ENCODE results near the gene RUNX1. TPM values are rescaled to one million over a fixed set of nuclear protein-coding genes. Genes with fewer than 3 reads are reported as not detected.

Gene RUNX1
- polyA plus RNA-seq, 3 donors, result 6.2 to 49.7 (median 8.7) TPM

GRCh38 chr21:34835526-34835925, 213.6 kb downstream of the RUNX1 start:
- H3K4me2 ChIP-seq (replicated peaks; ENCODE audit: extremely low read depth, low read length, poor library complexity, severe bottlenecking), result peak overlapping the region; percentile 50
- Mint-ChIP-seq H3K27me3 (ENCODE audit: low read depth in 3 of 3) (peaks cover 0 to 2% (median 0%) of the 10 kb centered on the region in 3 donors), H3K36me3 (peaks cover 64 to 65% of the 10 kb centered on the region in 2 donors), H3K4me3 (peak overlapping the region; percentile 2 to 67), H3K9me3 (no peaks in the 10 kb centered on the region), H3K27ac (peak overlapping the region; percentile 93 to 98 (median 97)), H3K4me1 (peaks cover 66% of the 10 kb centered on the region)
- peak overlapping the region; percentile 81 to 89 for H3K27ac ChIP-seq (ENCODE audit: low read depth in 1 of 2, low read length in 2 of 2)
- peak overlapping the region; percentile 53 for H3K9ac ChIP-seq (ENCODE audit: insufficient read depth, low read length, poor library complexity, severe bottlenecking)
- H3K27me3 ChIP-seq (ENCODE audit: control insufficient read depth in 2 of 2, insufficient read depth in 2 of 2, low read length in 2 of 2), result no peaks in the 10 kb centered on the region
- H3K4me1 ChIP-seq (ENCODE audit: control insufficient read depth in 1 of 2, insufficient read depth in 2 of 2, low read length in 2 of 2), result peaks cover 49 to 67% of the 10 kb centered on the region in 2 donors
- H3K9me3 ChIP-seq (replicated peaks in 1 of 2; ENCODE audit: control insufficient read depth in 1 of 2, insufficient read depth in 1 of 2, low read length in 2 of 2), result no peaks in the 10 kb centered on the region
- H2AFZ ChIP-seq (ENCODE audit: insufficient read depth, low read depth, low read length, poor library complexity, severe bottlenecking), result no peak overlapping the region
- peaks cover 36 to 64% of the 10 kb centered on the region in 2 donors for H3K36me3 ChIP-seq (replicated peaks in 1 of 2; ENCODE audit: control insufficient read depth in 1 of 2, insufficient read depth in 2 of 2, low read length in 2 of 2)
- peak; percentile 69 to 90 (median 81) for DNase-seq
- intact Hi-C loops (cut with micrococcal nuclease), result loop anchor here in 1 of 2 donors (5.0 kb wide), 1 partner anchor 47 kb away; no protein-coding TSS in a partner anchor
- peaks cover 75% of the 10 kb centered on the region for H3K79me2 ChIP-seq (ENCODE audit: insufficient read depth, low read length)
- H4K20me1 ChIP-seq (ENCODE audit: insufficient read depth, low read length), result peaks cover 30% of the 10 kb centered on the region
- H3K4me3 ChIP-seq (replicated peaks in 1 of 3; ENCODE audit: low read depth in 2 of 3, low read length in 3 of 3), result peak overlapping the region in 1 of 3 experiments; percentile 33
- no peak for TF ChIP-seq CTCF (IDR thresholded peaks at IDR 0.05)
- 0% methylated on average over 2 of the region's 6 CpGs for WGBS (ENCODE audit: insufficient coverage)

- no peak overlapping the region for H2AFZ ChIP-seq (ENCODE audit: insufficient read depth, low read depth, low read length, poor library complexity, severe bottlenecking)
- no peaks in the 10 kb centered on the region for H3K9me3 ChIP-seq (replicated peaks in 1 of 2; ENCODE audit: control insufficient read depth in 1 of 2, insufficient read depth in 1 of 2, low read length in 2 of 2)
- 19% methylated on average over 9 of the region's 11 CpGs for WGBS (ENCODE audit: insufficient coverage)
- no peak for TF ChIP-seq CTCF (IDR thresholded peaks at IDR 0.05)
- Mint-ChIP-seq H3K4me1 (peaks cover 70% of the 10 kb centered on the region), H3K27me3 (ENCODE audit: low read depth in 3 of 3) (peaks cover 0 to 2% (median 0%) of the 10 kb centered on the region in 3 donors), H3K9me3 (no peaks in the 10 kb centered on the region), H3K4me3 (no peak overlapping the region), H3K27ac (peak overlapping the region; percentile 93 to 98 (median 97)), H3K36me3 (peaks cover 64% of the 10 kb centered on the region in 2 donors)
- peaks cover 24% of the 10 kb centered on the region for H4K20me1 ChIP-seq (ENCODE audit: insufficient read depth, low read length)
- H3K4me3 ChIP-seq (replicated peaks in 1 of 3; ENCODE audit: low read depth in 2 of 3, low read length in 3 of 3), result peak overlapping the region in 1 of 3 experiments; percentile 33
- H3K36me3 ChIP-seq (replicated peaks in 1 of 2; ENCODE audit: control insufficient read depth in 1 of 2, insufficient read depth in 2 of 2, low read length in 2 of 2), result peaks cover 30 to 64% of the 10 kb centered on the region in 2 donors
- no peaks in the 10 kb centered on the region for H3K27me3 ChIP-seq (ENCODE audit: control insufficient read depth in 2 of 2, insufficient read depth in 2 of 2, low read length in 2 of 2)
- DNase-seq, result no peak
- H3K79me2 ChIP-seq (ENCODE audit: insufficient read depth, low read length), result peaks cover 75% of the 10 kb centered on the region
- peak overlapping the region; percentile 53 for H3K9ac ChIP-seq (ENCODE audit: insufficient read depth, low read length, poor library complexity, severe bottlenecking)
- intact Hi-C loops (cut with micrococcal nuclease), result loop anchor here in 1 of 2 donors (5.0 kb wide), 1 partner anchor 47 kb away; no protein-coding TSS in a partner anchor
- H3K4me2 ChIP-seq (replicated peaks; ENCODE audit: extremely low read depth, low read length, poor library complexity, severe bottlenecking), result peak overlapping the region; percentile 50
- peak overlapping the region; percentile 81 to 89 for H3K27ac ChIP-seq (ENCODE audit: low read depth in 1 of 2, low read length in 2 of 2)
- peaks cover 55 to 72% of the 10 kb centered on the region in 2 donors for H3K4me1 ChIP-seq (ENCODE audit: control insufficient read depth in 1 of 2, insufficient read depth in 2 of 2, low read length in 2 of 2)
Measured at GRCh38 chr21:34834852-34835501, 214.1 kb downstream of the RUNX1 start.
